K562 (cell line): Measurements from ENCODE around the gene CRTC3. TPM values are rescaled to one million over a fixed set of nuclear protein-coding genes. Genes with fewer than 3 reads are reported as not detected.

Experiments used
- ARID3A ChIP-seq: IDR thresholded peaks from 2 replicates; pipeline ENCODE4 v1.6.1; 2012; ENCODE audit warnings: low read depth, low read length, improper control_type of control experiment, borderline replicate concordance
- BACH1 ChIP-seq: fragments of 200-800 bp; sonication (Bioruptor generic); IDR thresholded peaks from 2 replicates; pipeline ENCODE4 v1.6.1; 2016; ENCODE audit warnings: missing genetic modification characterization, missing compliant biosample characterization
- BRD9 ChIP-seq: fragments of 450-650 bp; IDR thresholded peaks from 2 replicates; pipeline ENCODE4 v1.6.1; 2018; ENCODE audit warnings: low read depth; ENCODE audit not compliant: partially characterized antibody
- CBFA2T2 ChIP-seq: fragments of 450-650 bp; conservative IDR thresholded peaks from 2 replicates; pipeline ENCODE4 v1.6.1; 2017; ENCODE audit warnings: mild to moderate bottlenecking
- GATAD2A ChIP-seq: fragments of 450-650 bp; IDR thresholded peaks from 2 replicates; pipeline ENCODE4 v1.6.1; 2017
- HNRNPL ChIP-seq: fragments of 200-400 bp; formaldehyde crosslinking; IDR thresholded peaks from 2 replicates; pipeline ENCODE4 v1.6.1; 2017; ENCODE audit warnings: low read depth, mild to moderate bottlenecking, low read length
- MAFK ChIP-seq: IDR thresholded peaks from 2 replicates; pipeline ENCODE4 v1.6.1; 2011; ENCODE audit warnings: low read length, improper control_type of control experiment
- MAZ ChIP-seq, 2 experiments: fragments of 450-650 bp in 1 of 2; sonication (generic) in 1 of 2; formaldehyde crosslinking; IDR thresholded peaks in 1 of 2; conservative IDR thresholded peaks in 1 of 2; 2 replicates each; pipeline versions ENCODE4 v1.4.0 to v1.5.0; 2020; ENCODE audit warnings: mild to moderate bottlenecking in 1 of 2, missing genetic modification reagents in 1 of 2
- NFRKB ChIP-seq: fragments of 450-650 bp; IDR thresholded peaks from 2 replicates; pipeline ENCODE4 v1.6.1; 2016; ENCODE audit warnings: low read depth
- SMAD4 ChIP-seq: fragments of 250-450 bp; sonication (Bioruptor Pico); conservative IDR thresholded peaks from 2 replicates; pipeline ENCODE4 v1.8.0; 2021; ENCODE audit warnings: inconsistent platforms, mild to moderate bottlenecking, moderate library complexity
- TCF3 ChIP-seq: sonication (generic); formaldehyde crosslinking; IDR thresholded peaks from 2 replicates; pipeline ENCODE4 v1.4.0; 2020; ENCODE audit warnings: mild to moderate bottlenecking, missing genetic modification reagents
- ZNF263 ChIP-seq: sonication (generic); formaldehyde crosslinking; IDR thresholded peaks from 2 replicates; pipeline ENCODE4 v1.8.0; 2022; ENCODE audit warnings: mild to moderate bottlenecking, missing genetic modification reagents, borderline replicate concordance
- ZNF3 ChIP-seq: fragments of 250-450 bp; sonication (Bioruptor Pico); IDR thresholded peaks from 2 replicates; pipeline ENCODE4 v1.5.0; 2021; ENCODE audit warnings: mild to moderate bottlenecking, moderate library complexity
- ZNF57 ChIP-seq: fragments of 450-650 bp; formaldehyde crosslinking; IDR thresholded peaks from 2 replicates; pipeline ENCODE4 v1.4.0; 2020; ENCODE audit warnings: mild to moderate bottlenecking, moderate library complexity
- polyA plus RNA-seq, 8 experiments: library from polyadenylated mRNA; depleted of rRNA in 4 of 8; stranded (reverse) in 5 of 8; unstranded in 3 of 8; fragments of >200 nt; fragmentation: Nextera tagmentation in 2 of 8; fragmentation: Illumina TruSeq in 1 of 8; extraction: Ambion mirVana in 2 of 8; extraction: Trizol in 1 of 8; gene quantifications; 2 replicates each; pipeline versions ENCODE4 v1.2.1 to v1.2.3, GENCODE V29; 2011 to 2014; ENCODE audit warnings: inconsistent platforms in 1 of 8, missing spikeins in 1 of 8
- total RNA-seq, 7 experiments: library from RNA; depleted of rRNA in 6 of 7; stranded (reverse); fragments of >200 nt in 6 of 7; fragmentation: Illumina TruSeq in 2 of 7; extraction: Trizol in 2 of 7; gene quantifications; 2 replicates each; pipeline versions ENCODE4 v1.2.1 to v1.2.3, GENCODE V29; 2011 to 2021; ENCODE audit warnings: low replicate concordance in 1 of 7
- TF ChIP-seq, protein P1 (sequence below): fragments of 450-650 bp; IDR thresholded peaks from 2 replicates; pipeline ENCODE4 v1.6.1; 2016; ENCODE audit warnings: mild to moderate bottlenecking, moderate library complexity

The CRTC3 gene
- total and polyA plus RNA-seq, 9 of the 15 experiments (the other 6 are each of a cell fraction or from before 2014, with no cell fraction given) = 1.2 to 19.0 (median 11.6) TPM

- no peak for TF ChIP-seq GATAD2A
- TF ChIP-seq ZNF263 (CRISPR knock-in tag) = no peak
- no peak for TF ChIP-seq ZNF3 (CRISPR knock-in tag)
- TF ChIP-seq SMAD4 = peak; percentile 78; the same call in 1 of the 2 replicates
- TF ChIP-seq HNRNPL = no peak
- TF ChIP-seq, protein P1, sequence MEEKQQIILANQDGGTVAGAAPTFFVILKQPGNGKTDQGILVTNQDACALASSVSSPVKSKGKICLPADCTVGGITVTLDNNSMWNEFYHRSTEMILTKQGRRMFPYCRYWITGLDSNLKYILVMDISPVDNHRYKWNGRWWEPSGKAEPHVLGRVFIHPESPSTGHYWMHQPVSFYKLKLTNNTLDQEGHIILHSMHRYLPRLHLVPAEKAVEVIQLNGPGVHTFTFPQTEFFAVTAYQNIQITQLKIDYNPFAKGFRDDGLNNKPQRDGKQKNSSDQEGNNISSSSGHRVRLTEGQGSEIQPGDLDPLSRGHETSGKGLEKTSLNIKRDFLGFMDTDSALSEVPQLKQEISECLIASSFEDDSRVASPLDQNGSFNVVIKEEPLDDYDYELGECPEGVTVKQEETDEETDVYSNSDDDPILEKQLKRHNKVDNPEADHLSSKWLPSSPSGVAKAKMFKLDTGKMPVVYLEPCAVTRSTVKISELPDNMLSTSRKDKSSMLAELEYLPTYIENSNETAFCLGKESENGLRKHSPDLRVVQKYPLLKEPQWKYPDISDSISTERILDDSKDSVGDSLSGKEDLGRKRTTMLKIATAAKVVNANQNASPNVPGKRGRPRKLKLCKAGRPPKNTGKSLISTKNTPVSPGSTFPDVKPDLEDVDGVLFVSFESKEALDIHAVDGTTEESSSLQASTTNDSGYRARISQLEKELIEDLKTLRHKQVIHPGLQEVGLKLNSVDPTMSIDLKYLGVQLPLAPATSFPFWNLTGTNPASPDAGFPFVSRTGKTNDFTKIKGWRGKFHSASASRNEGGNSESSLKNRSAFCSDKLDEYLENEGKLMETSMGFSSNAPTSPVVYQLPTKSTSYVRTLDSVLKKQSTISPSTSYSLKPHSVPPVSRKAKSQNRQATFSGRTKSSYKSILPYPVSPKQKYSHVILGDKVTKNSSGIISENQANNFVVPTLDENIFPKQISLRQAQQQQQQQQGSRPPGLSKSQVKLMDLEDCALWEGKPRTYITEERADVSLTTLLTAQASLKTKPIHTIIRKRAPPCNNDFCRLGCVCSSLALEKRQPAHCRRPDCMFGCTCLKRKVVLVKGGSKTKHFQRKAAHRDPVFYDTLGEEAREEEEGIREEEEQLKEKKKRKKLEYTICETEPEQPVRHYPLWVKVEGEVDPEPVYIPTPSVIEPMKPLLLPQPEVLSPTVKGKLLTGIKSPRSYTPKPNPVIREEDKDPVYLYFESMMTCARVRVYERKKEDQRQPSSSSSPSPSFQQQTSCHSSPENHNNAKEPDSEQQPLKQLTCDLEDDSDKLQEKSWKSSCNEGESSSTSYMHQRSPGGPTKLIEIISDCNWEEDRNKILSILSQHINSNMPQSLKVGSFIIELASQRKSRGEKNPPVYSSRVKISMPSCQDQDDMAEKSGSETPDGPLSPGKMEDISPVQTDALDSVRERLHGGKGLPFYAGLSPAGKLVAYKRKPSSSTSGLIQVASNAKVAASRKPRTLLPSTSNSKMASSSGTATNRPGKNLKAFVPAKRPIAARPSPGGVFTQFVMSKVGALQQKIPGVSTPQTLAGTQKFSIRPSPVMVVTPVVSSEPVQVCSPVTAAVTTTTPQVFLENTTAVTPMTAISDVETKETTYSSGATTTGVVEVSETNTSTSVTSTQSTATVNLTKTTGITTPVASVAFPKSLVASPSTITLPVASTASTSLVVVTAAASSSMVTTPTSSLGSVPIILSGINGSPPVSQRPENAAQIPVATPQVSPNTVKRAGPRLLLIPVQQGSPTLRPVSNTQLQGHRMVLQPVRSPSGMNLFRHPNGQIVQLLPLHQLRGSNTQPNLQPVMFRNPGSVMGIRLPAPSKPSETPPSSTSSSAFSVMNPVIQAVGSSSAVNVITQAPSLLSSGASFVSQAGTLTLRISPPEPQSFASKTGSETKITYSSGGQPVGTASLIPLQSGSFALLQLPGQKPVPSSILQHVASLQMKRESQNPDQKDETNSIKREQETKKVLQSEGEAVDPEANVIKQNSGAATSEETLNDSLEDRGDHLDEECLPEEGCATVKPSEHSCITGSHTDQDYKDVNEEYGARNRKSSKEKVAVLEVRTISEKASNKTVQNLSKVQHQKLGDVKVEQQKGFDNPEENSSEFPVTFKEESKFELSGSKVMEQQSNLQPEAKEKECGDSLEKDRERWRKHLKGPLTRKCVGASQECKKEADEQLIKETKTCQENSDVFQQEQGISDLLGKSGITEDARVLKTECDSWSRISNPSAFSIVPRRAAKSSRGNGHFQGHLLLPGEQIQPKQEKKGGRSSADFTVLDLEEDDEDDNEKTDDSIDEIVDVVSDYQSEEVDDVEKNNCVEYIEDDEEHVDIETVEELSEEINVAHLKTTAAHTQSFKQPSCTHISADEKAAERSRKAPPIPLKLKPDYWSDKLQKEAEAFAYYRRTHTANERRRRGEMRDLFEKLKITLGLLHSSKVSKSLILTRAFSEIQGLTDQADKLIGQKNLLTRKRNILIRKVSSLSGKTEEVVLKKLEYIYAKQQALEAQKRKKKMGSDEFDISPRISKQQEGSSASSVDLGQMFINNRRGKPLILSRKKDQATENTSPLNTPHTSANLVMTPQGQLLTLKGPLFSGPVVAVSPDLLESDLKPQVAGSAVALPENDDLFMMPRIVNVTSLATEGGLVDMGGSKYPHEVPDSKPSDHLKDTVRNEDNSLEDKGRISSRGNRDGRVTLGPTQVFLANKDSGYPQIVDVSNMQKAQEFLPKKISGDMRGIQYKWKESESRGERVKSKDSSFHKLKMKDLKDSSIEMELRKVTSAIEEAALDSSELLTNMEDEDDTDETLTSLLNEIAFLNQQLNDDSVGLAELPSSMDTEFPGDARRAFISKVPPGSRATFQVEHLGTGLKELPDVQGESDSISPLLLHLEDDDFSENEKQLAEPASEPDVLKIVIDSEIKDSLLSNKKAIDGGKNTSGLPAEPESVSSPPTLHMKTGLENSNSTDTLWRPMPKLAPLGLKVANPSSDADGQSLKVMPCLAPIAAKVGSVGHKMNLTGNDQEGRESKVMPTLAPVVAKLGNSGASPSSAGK = no peak
- TF ChIP-seq MAFK = peak; percentile 74
- TF ChIP-seq CBFA2T2 = peak; percentile 35; the same call in 1 of the 2 replicates
- peak; percentile 87 for TF ChIP-seq BACH1 (tag)
- TF ChIP-seq BRD9 = peak; percentile 82
- no peak for TF ChIP-seq ZNF57 (CRISPR knock-in tag)
- TF ChIP-seq ARID3A = peak; percentile 28; the same call in 1 of the 2 replicates
- peak; percentile 59 to 65 for TF ChIP-seq MAZ (CRISPR knock-in tag; conservative IDR thresholded peaks at IDR 0.05 in 1 of 2, IDR thresholded peaks at IDR 0.05 in 1 of 2)
- peak; percentile 66 for TF ChIP-seq TCF3 (CRISPR knock-in tag)
- peak; percentile 97 for TF ChIP-seq NFRKB
Observed at GRCh38 chr15:90650117-90650955, 120.6 kb downstream of the CRTC3 start (continued).
